ENCODE measurements around the gene MCCC1. TPM values are rescaled to one million over a fixed set of nuclear protein-coding genes. Genes with fewer than 3 reads are reported as not detected.
A peak's percentile ranks its signal among the peaks of the same experiment; 100 is the strongest.

Gene MCCC1
- total RNA-seq, 1 donor from 2014 or later: 26.0 TPM

- no peak for TF ChIP-seq CTCF (conservative IDR thresholded peaks at IDR 0.05; ENCODE audit: low read depth, low read length)
- DNase-seq (ENCODE audit: low read depth): no peak
- H3K4me3 ChIP-seq (ENCODE audit: low read depth, low read length): no peak overlapping the region
Observed at GRCh38 chr3:182973047-182973446, 126.2 kb downstream of the MCCC1 start.

GRCh38 chr3:182972387-182972786 is 126.9 kb downstream of the MCCC1 start:
- H3K4me3 ChIP-seq (ENCODE audit: low read depth, low read length): no peak overlapping the region
- DNase-seq (ENCODE audit: low read depth): no peak
- TF ChIP-seq CTCF (conservative IDR thresholded peaks at IDR 0.05; ENCODE audit: low read depth, low read length): no peak

- H3K4me3 ChIP-seq (ENCODE audit: low read depth, low read length): no peak overlapping the region
- TF ChIP-seq CTCF (conservative IDR thresholded peaks at IDR 0.05; ENCODE audit: low read depth, low read length): no peak
- peak; percentile 33 for DNase-seq (ENCODE audit: low read depth)
Observed at GRCh38 chr3:182971637-182972036, 127.7 kb downstream of the MCCC1 start.

GRCh38 chr3:182970811-182971418 is 128.4 kb downstream of the MCCC1 start:
- no peak overlapping the region for H3K4me3 ChIP-seq (ENCODE audit: low read depth, low read length)
- TF ChIP-seq CTCF (conservative IDR thresholded peaks at IDR 0.05; ENCODE audit: low read depth, low read length): no peak
- DNase-seq (ENCODE audit: low read depth): no peak

- DNase-seq (ENCODE audit: low read depth): no peak
- TF ChIP-seq CTCF (conservative IDR thresholded peaks at IDR 0.05; ENCODE audit: low read depth, low read length): no peak
- H3K4me3 ChIP-seq (ENCODE audit: low read depth, low read length): no peak overlapping the region
Observed at GRCh38 chr3:182969853-182970252, 129.4 kb downstream of the MCCC1 start.

- DNase-seq (ENCODE audit: low read depth): no peak
- H3K4me3 ChIP-seq (ENCODE audit: low read depth, low read length): no peak overlapping the region
- no peak for TF ChIP-seq CTCF (conservative IDR thresholded peaks at IDR 0.05; ENCODE audit: low read depth, low read length)
Observed at GRCh38 chr3:182969277-182969676, 130.0 kb downstream of the MCCC1 start.
